NCI-H146 treated with DMSO at 0.1 percent for 48 hours (cell line): ENCODE results near the gene DCLK1.

Experiments used
- DNase-seq: peaks from one replicate; lab custom pipeline; 2025; ENCODE audit not compliant: unreplicated experiment; lab: John Stamatoyannopoulos, UW

DCLK1 gene

DNA sequence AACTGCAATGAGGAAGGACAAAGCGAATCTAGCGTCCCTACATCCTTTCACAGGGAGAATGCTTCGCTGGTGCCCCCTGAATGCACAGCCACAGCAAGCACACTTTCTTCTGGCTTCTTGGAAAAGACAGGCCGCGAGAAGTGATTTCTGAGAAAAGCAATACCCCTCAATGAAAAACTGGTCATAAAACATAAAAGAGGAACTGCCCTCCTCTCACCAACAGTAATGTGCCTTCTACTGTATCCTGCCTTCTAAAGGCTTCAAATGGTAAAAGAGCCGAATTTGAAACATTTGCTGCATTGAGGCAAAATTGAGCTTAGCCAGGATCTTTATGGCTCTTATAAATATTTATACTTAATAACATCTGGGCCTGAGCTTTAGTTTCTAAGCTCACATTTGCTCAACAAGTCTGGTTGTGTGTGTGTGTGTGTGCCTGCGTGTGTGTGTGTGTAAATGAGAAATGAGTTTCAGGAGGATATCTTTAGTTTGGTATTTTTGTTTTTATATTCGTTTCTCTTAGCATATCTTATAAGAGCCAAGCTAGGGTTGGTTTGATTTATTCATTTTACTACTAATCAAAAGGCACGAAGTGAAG, 408.6 kb downstream of the DCLK1 start:
- DNase-seq = no peak

DNA sequence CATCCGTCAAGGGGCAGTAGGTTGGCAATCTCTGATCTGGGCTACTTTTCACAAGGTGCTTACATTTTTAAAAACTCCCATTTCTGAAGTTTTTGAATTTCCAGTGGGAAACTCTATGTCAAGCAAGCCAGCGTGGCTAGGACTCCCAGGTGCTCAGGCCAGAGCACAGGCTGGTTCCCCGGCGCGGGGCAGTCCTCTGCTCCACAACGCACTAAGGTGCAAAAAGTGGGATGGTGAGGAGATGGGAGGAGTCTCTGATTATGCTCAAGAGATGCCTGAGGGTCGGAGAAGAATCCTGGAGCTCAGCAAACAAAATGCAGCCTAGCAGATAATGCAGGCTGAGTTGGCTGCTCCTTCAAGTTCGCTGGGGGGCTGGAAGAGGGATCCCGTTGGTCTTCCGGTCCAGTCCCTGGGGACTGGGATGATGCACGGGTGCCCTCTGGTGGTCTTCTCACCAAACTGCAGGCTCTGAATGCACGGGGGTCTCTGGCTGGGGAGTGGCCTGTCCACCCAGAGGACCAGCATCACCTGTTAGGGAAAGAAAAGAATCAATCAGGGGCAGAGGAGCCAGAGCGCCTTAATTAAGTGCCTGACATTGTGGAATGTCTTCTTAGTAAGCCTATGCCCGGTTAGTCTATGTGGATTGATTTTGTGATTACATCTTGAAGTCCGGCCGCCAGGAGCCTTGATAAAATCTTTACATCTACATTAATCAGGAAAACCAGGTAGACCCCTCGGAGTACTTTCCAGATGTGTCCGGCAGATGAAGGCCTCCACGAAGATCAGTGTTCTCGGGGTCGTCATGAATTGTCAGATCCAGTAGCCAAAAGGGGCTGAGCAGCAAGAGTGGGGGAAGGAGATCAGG, 410.3 kb downstream of the DCLK1 start:
- peak; percentile 42 for DNase-seq

DNA sequence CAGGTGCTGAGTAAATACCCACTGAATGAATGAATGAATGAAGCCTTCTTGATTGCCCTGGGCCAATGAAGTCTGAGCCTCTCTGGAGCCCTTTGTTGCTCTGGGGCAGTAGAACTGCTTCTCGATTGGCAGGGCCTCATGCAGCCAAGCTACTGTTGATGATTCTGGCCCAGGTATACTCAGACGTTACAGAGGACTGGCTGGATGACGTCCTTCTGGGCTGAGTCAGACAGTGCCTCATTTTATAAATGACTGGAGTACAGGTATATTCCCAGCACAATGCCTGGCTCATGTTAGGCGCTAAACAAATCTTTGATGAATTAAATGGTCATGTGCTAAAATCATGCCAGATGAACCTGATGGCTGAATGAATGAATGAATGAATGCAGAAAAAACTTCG, 410.9 kb downstream of the DCLK1 start:
- no peak for DNase-seq
